Colonic mucosa (tissue), 4 donors: Measurements from ENCODE around the gene CHD2. TPM values are rescaled to one million over a fixed set of nuclear protein-coding genes. Genes with fewer than 3 reads are reported as not detected.

Experiments
- DNase-seq: peaks from one replicate; pipeline ENCODE4 v3.0.0-alpha.2; 2020
- H3K27ac ChIP-seq: fragments of 200-600 bp; one replicate; pipeline ENCODE4 v1.8.0; 2021
- H3K27me3 ChIP-seq: fragments of 200-600 bp; one replicate; pipeline ENCODE4 v1.8.0; 2021
- H3K36me3 ChIP-seq: fragments of 200-600 bp; one replicate; pipeline ENCODE4 v1.8.0; 2021
- H3K4me1 ChIP-seq: fragments of 200-600 bp; one replicate; pipeline ENCODE4 v1.8.0; 2021; ENCODE audit warnings: mild to moderate bottlenecking
- H3K4me3 ChIP-seq: fragments of 200-600 bp; one replicate; pipeline ENCODE4 v1.8.0; 2021
- H3K9ac ChIP-seq, 2 donors: one replicate each; pipeline ENCODE4 v1.7.0; 2013; ENCODE audit warnings: control low read depth in 2 of 2, low read depth in 2 of 2, low read length in 2 of 2
- H3K9me3 ChIP-seq: fragments of 200-600 bp; one replicate; pipeline ENCODE4 v1.8.0; 2021
- intact Hi-C: fragments of 100-400 bp; cut with DNase I; formaldehyde crosslinking; loops from one replicate; pipeline ENCODE4 v1.14.1; 2022
- total RNA-seq, 2 donors: library from RNA; stranded (reverse); fragmentation: NEBNext Ultra II Directional in 1 of 2; extraction: Animal tissue kit (Norgen Biotek cat#: 25700) in 1 of 2; gene quantifications; one replicate each; pipeline ENCODE4 v1.2.1, GENCODE V29; 2021
- TF ChIP-seq, protein P1 (sequence below): fragments of 200-600 bp; IDR thresholded peaks from one replicate; pipeline ENCODE4 v1.8.0; 2022; ENCODE audit warnings: antibody characterized with exemption, mild to moderate bottlenecking
- donor health status: healthy.
- donor health status: DM: no; HTN: no; CAD: no.
- donor health status: DM: no; HTN: no; CAD: no.

The CHD2 gene
- total RNA-seq, 2 donors from 2014 or later, result 87.5 to 121 TPM

DNA sequence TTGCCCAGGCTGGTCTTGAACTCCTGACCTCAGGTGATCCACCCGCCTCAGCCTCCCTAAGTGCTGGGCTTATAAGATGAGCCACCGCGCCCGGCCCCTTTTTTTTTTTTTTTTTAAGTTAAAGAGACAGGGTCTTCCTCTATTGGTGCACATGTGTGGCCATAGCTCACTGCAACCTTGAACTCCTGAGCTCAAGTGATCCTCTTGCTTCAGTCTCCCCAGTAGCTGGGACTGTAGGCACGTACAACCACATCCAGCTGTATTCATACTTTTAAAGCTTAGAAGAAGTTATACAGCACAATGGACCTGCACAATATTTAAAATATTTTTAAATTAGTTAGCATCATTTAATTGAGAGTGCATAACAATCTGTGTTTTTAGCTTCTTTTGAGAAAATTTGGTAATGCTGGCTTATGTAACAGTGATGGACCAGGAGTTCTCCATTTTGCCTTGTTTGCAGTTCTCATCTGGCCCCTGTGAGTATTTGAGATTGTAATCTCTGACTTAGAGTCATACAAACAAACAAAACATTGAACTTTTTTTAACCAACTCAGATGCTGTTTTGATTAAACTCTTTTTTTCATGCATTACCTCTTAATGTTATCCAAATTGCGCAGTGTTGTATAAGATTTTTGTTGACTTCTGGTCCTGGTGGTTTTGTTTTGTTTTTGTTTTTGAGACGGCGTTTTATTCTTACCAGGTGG lies 33.0 kb downstream of the CHD2 start:
- no peaks in the 10 kb centered on the region for H3K9me3 ChIP-seq
- H3K27me3 ChIP-seq, result no peaks in the 10 kb centered on the region
- H3K36me3 ChIP-seq, result peaks cover 8% of the 10 kb centered on the region
- TF ChIP-seq, protein P1, sequence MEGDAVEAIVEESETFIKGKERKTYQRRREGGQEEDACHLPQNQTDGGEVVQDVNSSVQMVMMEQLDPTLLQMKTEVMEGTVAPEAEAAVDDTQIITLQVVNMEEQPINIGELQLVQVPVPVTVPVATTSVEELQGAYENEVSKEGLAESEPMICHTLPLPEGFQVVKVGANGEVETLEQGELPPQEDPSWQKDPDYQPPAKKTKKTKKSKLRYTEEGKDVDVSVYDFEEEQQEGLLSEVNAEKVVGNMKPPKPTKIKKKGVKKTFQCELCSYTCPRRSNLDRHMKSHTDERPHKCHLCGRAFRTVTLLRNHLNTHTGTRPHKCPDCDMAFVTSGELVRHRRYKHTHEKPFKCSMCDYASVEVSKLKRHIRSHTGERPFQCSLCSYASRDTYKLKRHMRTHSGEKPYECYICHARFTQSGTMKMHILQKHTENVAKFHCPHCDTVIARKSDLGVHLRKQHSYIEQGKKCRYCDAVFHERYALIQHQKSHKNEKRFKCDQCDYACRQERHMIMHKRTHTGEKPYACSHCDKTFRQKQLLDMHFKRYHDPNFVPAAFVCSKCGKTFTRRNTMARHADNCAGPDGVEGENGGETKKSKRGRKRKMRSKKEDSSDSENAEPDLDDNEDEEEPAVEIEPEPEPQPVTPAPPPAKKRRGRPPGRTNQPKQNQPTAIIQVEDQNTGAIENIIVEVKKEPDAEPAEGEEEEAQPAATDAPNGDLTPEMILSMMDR, result no peak
- H3K4me1 ChIP-seq, result peaks cover 9% of the 10 kb centered on the region
- peak overlapping the region; percentile 38 for H3K27ac ChIP-seq
- no peak overlapping the region for H3K9ac ChIP-seq
- H3K4me3 ChIP-seq, result no peak overlapping the region
- intact Hi-C loops, result no loop called here
- DNase-seq, result no peak

DNA sequence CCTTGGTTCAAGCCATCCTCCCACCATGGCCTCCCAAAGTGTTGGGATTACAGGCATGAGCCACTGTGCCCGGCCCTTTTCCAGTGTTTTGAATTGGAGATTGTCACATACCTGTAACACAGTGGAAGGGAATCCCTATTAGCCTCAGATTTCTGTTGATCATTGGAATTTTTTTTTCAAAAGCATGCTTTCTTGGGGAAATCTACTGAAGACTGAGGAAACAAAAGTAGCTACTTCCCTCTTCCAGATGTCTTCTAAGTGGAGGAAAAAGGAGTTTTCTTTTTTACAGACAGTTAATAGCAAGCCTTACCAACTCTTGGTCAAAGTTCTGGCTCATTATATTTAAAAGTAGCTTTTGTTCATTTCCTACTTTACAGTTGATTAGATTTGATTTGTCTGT lies 33.7 kb downstream of the CHD2 start:
- intact Hi-C loops, result no loop called here
- Histone ChIP-seq H3K9ac (no peak overlapping the region), H3K27ac (peak overlapping the region; percentile 38), H3K4me1 (peaks cover 9% of the 10 kb centered on the region), H3K4me3 (no peak overlapping the region), H3K36me3 (peaks cover 9% of the 10 kb centered on the region), H3K9me3 (no peaks in the 10 kb centered on the region), H3K27me3 (no peaks in the 10 kb centered on the region)
- TF ChIP-seq, protein P1, result no peak
- no peak for DNase-seq

DNA sequence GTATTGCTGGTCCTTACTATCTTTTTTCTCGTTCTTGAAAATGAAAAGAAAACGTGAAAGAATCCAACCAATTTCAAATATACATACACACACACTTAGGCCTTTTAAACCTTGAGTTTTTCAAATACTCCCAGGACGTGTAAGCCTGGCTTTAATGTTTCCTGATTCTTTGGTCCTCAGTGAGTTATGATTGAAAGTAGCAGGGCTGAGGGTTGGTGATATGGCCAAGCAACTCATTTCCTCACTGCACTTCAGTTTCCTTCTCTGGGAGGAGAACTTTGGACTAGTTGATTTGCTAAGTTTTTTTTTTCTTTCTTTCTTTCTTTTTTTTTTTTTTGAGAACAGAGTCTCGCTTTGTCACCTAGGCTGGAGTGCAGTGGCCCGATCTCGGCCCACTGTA lies 34.6 kb downstream of the CHD2 start:
- H3K9me3 ChIP-seq, result no peaks in the 10 kb centered on the region
- H3K27ac ChIP-seq, result peak overlapping the region; percentile 38
- H3K4me1 ChIP-seq, result peaks cover 9% of the 10 kb centered on the region
- H3K27me3 ChIP-seq, result no peaks in the 10 kb centered on the region
- no peak overlapping the region for H3K4me3 ChIP-seq
- H3K9ac ChIP-seq, result peak overlapping the region in 1 of 2 donors; percentile 12
- TF ChIP-seq, protein P1, result no peak
- intact Hi-C loops, result no loop called here
- H3K36me3 ChIP-seq, result peaks cover 18% of the 10 kb centered on the region
- no peak for DNase-seq

DNA sequence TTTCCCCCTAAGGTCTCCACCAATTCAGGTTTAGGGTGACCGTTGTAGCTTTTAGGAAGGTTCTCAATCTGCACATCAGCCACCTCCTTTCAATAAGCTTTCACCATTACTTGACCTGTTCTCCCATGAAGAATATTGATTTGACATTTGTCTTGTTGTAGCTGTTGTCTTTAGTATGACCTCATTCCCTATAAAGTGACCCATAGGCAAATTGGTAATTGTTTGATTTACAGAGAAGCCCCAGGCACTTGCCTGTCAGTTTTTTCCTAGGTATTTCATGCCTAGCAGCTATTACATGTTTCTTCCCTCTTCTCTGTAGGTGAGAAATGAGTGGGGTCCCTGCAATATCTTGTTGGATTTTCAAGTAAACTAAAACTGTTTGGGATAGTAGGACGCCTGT lies 36.0 kb downstream of the CHD2 start:
- no peak for DNase-seq
- Histone ChIP-seq H3K4me3 (no peak overlapping the region), H3K9ac (no peak overlapping the region), H3K4me1 (peaks cover 9% of the 10 kb centered on the region), H3K27me3 (no peaks in the 10 kb centered on the region), H3K36me3 (peaks cover 21% of the 10 kb centered on the region), H3K27ac (peak overlapping the region; percentile 38), H3K9me3 (no peaks in the 10 kb centered on the region)
- intact Hi-C loops, result no loop called here
- TF ChIP-seq, protein P1, result no peak

DNA sequence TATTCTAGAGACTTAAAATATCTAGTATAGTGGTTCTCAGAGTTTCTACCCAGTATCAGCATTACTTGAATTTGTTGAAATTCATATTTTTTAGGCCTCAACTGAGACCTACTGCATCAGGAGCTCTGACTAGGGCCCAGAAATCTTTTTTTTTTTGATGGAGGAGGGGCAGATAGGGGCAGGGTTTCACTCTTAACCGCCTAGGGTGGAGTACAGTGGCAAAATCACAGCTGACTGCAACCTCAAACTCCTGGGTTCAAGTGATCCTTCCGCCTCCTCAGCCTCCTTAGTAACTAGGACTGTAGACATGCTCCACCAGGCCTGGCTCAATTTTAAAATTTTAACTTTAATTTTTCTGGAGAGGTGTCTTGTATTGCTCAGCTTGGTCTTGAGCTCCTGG lies 36.6 kb downstream of the CHD2 start:
- intact Hi-C loops, result no loop called here
- H3K36me3 ChIP-seq, result peaks cover 25% of the 10 kb centered on the region
- TF ChIP-seq, protein P1, result no peak

More for the DNA sequence above, 36.6 kb downstream of the CHD2 start:
- Histone ChIP-seq H3K27ac (peak overlapping the region; percentile 38), H3K9me3 (no peaks in the 10 kb centered on the region), H3K4me3 (no peak overlapping the region), H3K27me3 (no peaks in the 10 kb centered on the region), H3K4me1 (peaks cover 9% of the 10 kb centered on the region), H3K9ac (no peak overlapping the region)
- no peak for DNase-seq
